ENCODE measurements around the gene STAT3. TPM values are rescaled to one million over a fixed set of nuclear protein-coding genes. Genes with fewer than 3 reads are reported as not detected.

The STAT3 gene
- total and polyA plus RNA-seq, 2 donors (not counting 3 experiments of a cell fraction or from before 2014, with no cell fraction given) = 59.1 to 124 TPM

DNA sequence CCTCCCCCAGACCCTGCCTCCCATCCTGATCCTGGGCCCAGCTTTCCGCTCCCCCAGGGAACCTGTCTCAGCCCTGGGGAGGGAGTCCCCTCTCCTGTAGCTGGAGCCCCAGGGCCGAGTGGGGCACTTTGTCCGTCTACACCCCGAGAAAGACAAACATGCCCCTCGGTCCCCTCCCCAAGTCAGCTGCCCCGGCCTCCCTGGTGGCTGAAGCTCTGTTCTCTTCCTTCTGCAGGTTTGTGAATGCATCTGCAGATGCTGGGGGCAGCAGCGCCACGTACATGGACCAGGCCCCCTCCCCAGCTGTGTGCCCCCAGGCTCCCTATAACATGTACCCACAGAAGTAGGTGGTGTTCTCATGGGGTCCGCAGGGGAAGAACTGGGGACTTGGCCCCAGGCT, 79.1 kb downstream of the STAT3 start:
- no peak overlapping the region for H3K9ac ChIP-seq (replicated peaks; ENCODE audit: extremely low read depth, insufficient read depth, low read length)
- TF ChIP-seq MYC (IDR thresholded peaks at IDR 0.05; ENCODE audit: low read depth, low read length) = no peak
- no peak for TF ChIP-seq CTCF (IDR thresholded peaks at IDR 0.05; ENCODE audit: extremely low read depth in 1 of 2, insufficient read depth in 1 of 2, low read depth in 1 of 2, low read length in 2 of 2)
- TF ChIP-seq EZH2 (IDR thresholded peaks at IDR 0.05; ENCODE audit: borderline replicate concordance, low read depth, low read length, severe bottlenecking) = no peak
- no peak for TF ChIP-seq POLR2AphosphoS5 (IDR thresholded peaks at IDR 0.05; ENCODE audit: insufficient read depth, low read depth, low read length)
- no peak for TF ChIP-seq GATA2 (IDR thresholded peaks at IDR 0.05; ENCODE audit: insufficient read depth, insufficient read length, low read depth, low read length)
- TF ChIP-seq FOS (IDR thresholded peaks at IDR 0.05; ENCODE audit: borderline replicate concordance, insufficient read depth, low read length) = no peak
- TF ChIP-seq POLR2A (IDR thresholded peaks at IDR 0.05; ENCODE audit: low read depth, low read length) = no peak
- TF ChIP-seq JUN (IDR thresholded peaks at IDR 0.05; ENCODE audit: borderline replicate concordance, insufficient read depth, insufficient read length, low read depth) = no peak
- TF ChIP-seq MAX (IDR thresholded peaks at IDR 0.05; ENCODE audit: insufficient read depth, insufficient read length) = no peak
- H3K4me2 ChIP-seq (ENCODE audit: insufficient read depth, low read length) = no peak overlapping the region
- intact Hi-C loops (cut with micrococcal nuclease) (no loop called here), dilution Hi-C loops (cut with MboI; ENCODE audit: extremely low pct_ligation_motif_present, low sequenced_read_pairs) (no loop called here)
- ChIA-PET POLR2A (no interaction called here), CTCF (interaction anchor here (1.1 to 6.3 kb wide), 5 partner anchors 43 to 218 kb away, joined by 3 to 72 read pairs (median 4); no protein-coding TSS in a partner anchor)
- no peaks in the 10 kb centered on the region for H3K79me2 ChIP-seq (ENCODE audit: control insufficient read depth, insufficient read depth, low read length)
- no peak overlapping the region for H3K4me3 ChIP-seq (replicated peaks in 1 of 3; ENCODE audit: insufficient read depth in 1 of 3, low read depth in 1 of 3, low read length in 3 of 3)
- no peaks in the 10 kb centered on the region for H3K27me3 ChIP-seq (ENCODE audit: control insufficient read depth in 2 of 2, insufficient read depth in 2 of 2, low read length in 2 of 2)
- H3K9me1 ChIP-seq (replicated peaks; ENCODE audit: control insufficient read depth, extremely low read depth, insufficient read depth, low read length) = no peaks in the 10 kb centered on the region
- no peak overlapping the region for H2AFZ ChIP-seq (ENCODE audit: low read depth, low read length)
- no TSS peak for BruUV-seq (replicated peaks)
- peaks cover 7 to 9% of the 10 kb centered on the region in 2 experiments for H3K36me3 ChIP-seq (ENCODE audit: control insufficient read depth in 2 of 2, extremely low read depth in 1 of 2, insufficient read depth in 2 of 2, low read length in 2 of 2)
- DNase-seq (ENCODE audit: low read depth, low spot score) = no peak
- H3K27ac ChIP-seq (ENCODE audit: insufficient read depth, low read depth, low read length) = no peak overlapping the region
- no peak for FAIRE-seq
- H3K4me1 ChIP-seq (ENCODE audit: control insufficient read depth, extremely low read depth, insufficient read depth, low read length) = peaks cover 14% of the 10 kb centered on the region
- H3K9me3 ChIP-seq (replicated peaks; ENCODE audit: control insufficient read depth, insufficient read depth, low read length) = no peaks in the 10 kb centered on the region
- no peaks in the 10 kb centered on the region for H4K20me1 ChIP-seq (replicated peaks; ENCODE audit: control insufficient read depth, extremely low read depth, insufficient read depth, low read length)
